Vagina (tissue), 2 donors: ENCODE data around the gene ARHGAP10. TPM values are rescaled to one million over a fixed set of nuclear protein-coding genes. Genes with fewer than 3 reads are reported as not detected.

ENCODE experiments used
- DNase-seq, 2 donors: peaks; one replicate each; pipeline ENCODE4 v3.0.0-alpha.2; 2017; ENCODE audit errors: extremely low spot score in 2 of 2
- H3K27ac ChIP-seq: fragments of 200-600 bp; sonication (generic); one replicate; pipeline ENCODE4 v1.5.1; 2019
- H3K27me3 ChIP-seq: fragments of 200-600 bp; sonication (generic); one replicate; pipeline ENCODE4 v1.5.1; 2019
- H3K36me3 ChIP-seq, 2 donors: fragments of 200-600 bp; sonication (generic); one replicate each; pipeline ENCODE4 v1.5.1; 2017 to 2019
- H3K4me1 ChIP-seq: fragments of 200-600 bp; sonication (generic); one replicate; pipeline ENCODE4 v1.5.1; 2019
- H3K4me3 ChIP-seq, 2 donors: fragments of 200-600 bp; sonication (generic); 1 replicate in 1 of 2; 2 replicates in 1 of 2; pipeline ENCODE4 v1.5.1; 2016 to 2019
- H3K9me3 ChIP-seq: fragments of 200-600 bp; sonication (generic); one replicate; pipeline ENCODE4 v1.5.1; 2019
- POLR2A ChIP-seq, 2 donors: fragments of 450-650 bp; IDR thresholded peaks; one replicate each; pipeline ENCODE4 v1.6.1; 2017; ENCODE audit warnings: antibody characterized with exemption in 2 of 2, mild to moderate bottlenecking in 2 of 2, moderate library complexity in 2 of 2
- POLR2AphosphoS5 ChIP-seq, 2 donors: sonication (generic); formaldehyde crosslinking; IDR thresholded peaks; one replicate each; pipeline ENCODE4 v1.9.0; 2017; ENCODE audit warnings: antibody characterized with exemption in 2 of 2, mild to moderate bottlenecking in 2 of 2, low read depth in 1 of 2; ENCODE audit not compliant: insufficient read depth in 1 of 2
- intact Hi-C: fragments of 100-400 bp; cut with DNase I; formaldehyde crosslinking; loops from one replicate; pipeline ENCODE4 v1.15.1; 2023
- total RNA-seq: library from RNA; depleted of rRNA; stranded (reverse); fragments of >200 nt; gene quantifications from one replicate; pipeline ENCODE4 v1.2.3, GENCODE V29; 2016
- TF ChIP-seq, protein P1 (sequence below), 3 experiments: fragments of 450-650 bp in 2 of 3; fragments of 200-600 bp in 1 of 3; sonication (generic) in 1 of 3; IDR thresholded peaks; one replicate each; pipeline ENCODE4 v1.5.1; 2017 to 2019; ENCODE audit warnings: antibody characterized with exemption in 3 of 3, mild to moderate bottlenecking in 2 of 3, moderate library complexity in 2 of 3

The ARHGAP10 gene
- total RNA-seq, 1 donor from 2014 or later, result 55.5 TPM

DNA sequence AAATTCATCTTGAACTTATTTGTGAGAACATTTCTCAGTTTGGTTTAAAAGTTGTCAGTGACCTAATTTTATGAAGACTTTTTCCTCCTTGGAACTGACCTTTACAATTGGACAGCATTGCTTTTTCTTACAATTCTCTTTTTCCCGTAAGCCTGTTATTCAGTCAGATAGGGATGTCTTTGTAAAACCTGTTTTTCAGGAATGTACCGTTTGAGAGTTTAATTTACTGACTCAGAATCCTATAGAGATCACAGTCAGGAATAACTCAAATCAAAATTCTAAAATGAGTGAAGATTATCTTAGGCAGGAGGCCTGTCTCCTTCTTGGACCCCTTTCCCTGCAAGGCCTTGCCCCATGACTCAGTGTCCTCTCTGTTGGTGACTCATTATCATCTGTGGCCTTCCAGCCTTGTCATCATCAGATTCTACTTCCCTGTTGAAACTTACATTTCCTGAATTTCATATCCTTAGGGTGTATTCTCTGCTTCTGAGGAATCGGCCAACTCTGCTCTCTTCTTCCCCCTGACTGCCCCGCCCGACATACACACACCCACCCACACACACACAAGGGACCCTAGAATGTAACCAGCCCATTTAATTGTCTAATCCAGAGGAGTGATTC is 99.8 kb downstream of the ARHGAP10 start:
- Histone ChIP-seq H3K36me3 (no peaks in the 10 kb centered on the region), H3K27me3 (no peaks in the 10 kb centered on the region), H3K9me3 (no peaks in the 10 kb centered on the region), H3K27ac (peak overlapping the region; percentile 73), H3K4me3 (no peak overlapping the region), H3K4me1 (peaks cover 62% of the 10 kb centered on the region)
- TF ChIP-seq POLR2A (IDR thresholded peaks at IDR 0.05) (no peak), POLR2AphosphoS5 (IDR thresholded peaks at IDR 0.05; ENCODE audit: insufficient read depth in 1 of 2, low read depth in 1 of 2) (peak in 1 of 2 donors; percentile 85)
- TF ChIP-seq, protein P1, sequence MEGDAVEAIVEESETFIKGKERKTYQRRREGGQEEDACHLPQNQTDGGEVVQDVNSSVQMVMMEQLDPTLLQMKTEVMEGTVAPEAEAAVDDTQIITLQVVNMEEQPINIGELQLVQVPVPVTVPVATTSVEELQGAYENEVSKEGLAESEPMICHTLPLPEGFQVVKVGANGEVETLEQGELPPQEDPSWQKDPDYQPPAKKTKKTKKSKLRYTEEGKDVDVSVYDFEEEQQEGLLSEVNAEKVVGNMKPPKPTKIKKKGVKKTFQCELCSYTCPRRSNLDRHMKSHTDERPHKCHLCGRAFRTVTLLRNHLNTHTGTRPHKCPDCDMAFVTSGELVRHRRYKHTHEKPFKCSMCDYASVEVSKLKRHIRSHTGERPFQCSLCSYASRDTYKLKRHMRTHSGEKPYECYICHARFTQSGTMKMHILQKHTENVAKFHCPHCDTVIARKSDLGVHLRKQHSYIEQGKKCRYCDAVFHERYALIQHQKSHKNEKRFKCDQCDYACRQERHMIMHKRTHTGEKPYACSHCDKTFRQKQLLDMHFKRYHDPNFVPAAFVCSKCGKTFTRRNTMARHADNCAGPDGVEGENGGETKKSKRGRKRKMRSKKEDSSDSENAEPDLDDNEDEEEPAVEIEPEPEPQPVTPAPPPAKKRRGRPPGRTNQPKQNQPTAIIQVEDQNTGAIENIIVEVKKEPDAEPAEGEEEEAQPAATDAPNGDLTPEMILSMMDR (IDR thresholded peaks at IDR 0.05), result no peak
- intact Hi-C loops, result no loop called here
- DNase-seq, result no peak

DNA sequence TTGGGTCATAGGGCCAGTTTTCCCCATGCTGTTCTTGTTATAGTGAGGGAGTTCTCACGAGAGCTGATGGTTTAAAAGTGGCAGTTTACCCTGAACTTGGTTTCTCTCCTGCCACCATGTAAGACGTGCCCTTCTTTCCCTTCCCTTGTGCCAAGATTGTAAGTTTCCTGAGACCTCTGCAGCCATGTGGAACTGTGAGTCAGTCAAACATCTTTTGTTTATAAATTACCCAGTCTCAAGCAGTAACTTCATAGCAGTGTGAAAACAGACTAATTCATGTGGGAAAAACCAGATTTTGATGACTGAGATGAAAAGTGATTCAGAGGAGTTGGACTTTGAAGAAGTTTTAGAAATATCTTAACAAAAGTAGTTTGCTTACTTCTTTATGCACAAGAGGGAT is 101.4 kb downstream of the ARHGAP10 start:
- no peak for TF ChIP-seq POLR2A (IDR thresholded peaks at IDR 0.05)
- TF ChIP-seq, protein P1 (IDR thresholded peaks at IDR 0.05), result no peak
- TF ChIP-seq POLR2AphosphoS5 (IDR thresholded peaks at IDR 0.05; ENCODE audit: insufficient read depth in 1 of 2, low read depth in 1 of 2), result no peak
- Histone ChIP-seq H3K36me3 (no peaks in the 10 kb centered on the region), H3K4me3 (no peak overlapping the region), H3K4me1 (peaks cover 57% of the 10 kb centered on the region), H3K9me3 (no peaks in the 10 kb centered on the region), H3K27me3 (no peaks in the 10 kb centered on the region), H3K27ac (peak overlapping the region; percentile 73)
- intact Hi-C loops, result no loop called here
- no peak for DNase-seq

DNA sequence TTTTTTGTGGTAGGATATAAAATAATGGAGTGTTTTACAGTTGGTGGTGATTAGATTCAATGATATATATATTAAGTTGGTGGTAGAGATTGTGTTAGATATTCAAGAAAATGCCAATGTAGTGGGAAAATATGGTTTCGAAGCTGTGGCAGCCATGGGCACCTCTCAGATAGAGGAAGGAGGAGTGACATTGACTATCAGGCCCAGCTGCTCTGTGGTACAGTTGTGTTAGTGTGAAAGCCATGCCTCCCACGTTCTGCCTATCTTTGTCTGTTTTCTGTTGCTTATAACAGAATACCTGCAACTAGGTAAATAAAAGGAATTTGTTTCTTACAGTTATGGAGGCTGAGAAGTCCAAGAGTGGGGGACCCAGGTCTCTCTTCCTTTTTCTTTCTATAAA is 101.9 kb downstream of the ARHGAP10 start:
- peak overlapping the region; percentile 73 for H3K27ac ChIP-seq
- intact Hi-C loops, result no loop called here
- TF ChIP-seq POLR2A (IDR thresholded peaks at IDR 0.05) (no peak), POLR2AphosphoS5 (IDR thresholded peaks at IDR 0.05; ENCODE audit: insufficient read depth in 1 of 2, low read depth in 1 of 2) (no peak)
- TF ChIP-seq, protein P1 (IDR thresholded peaks at IDR 0.05), result no peak

DNA sequence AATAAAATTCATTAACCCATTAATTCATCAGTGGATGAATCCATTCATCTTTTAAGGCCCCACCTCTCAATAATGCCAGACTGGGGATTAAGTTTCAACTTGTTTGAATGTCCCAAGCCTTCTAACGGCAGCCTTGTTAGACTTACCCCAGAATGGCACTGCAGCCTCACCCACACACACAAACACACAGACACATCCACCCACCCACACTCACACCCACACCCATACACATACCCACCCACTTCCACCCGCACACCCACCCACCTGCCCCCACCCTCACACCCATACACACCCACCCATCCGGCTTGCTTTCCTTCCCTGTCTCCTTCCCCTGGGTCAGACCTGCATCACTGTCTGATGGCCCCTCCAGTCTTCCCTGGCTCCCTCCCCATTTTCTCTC is 102.6 kb downstream of the ARHGAP10 start:
- no peaks in the 10 kb centered on the region for H3K36me3 ChIP-seq
- no peaks in the 10 kb centered on the region for H3K9me3 ChIP-seq
- TF ChIP-seq, protein P1 (IDR thresholded peaks at IDR 0.05), result no peak
- TF ChIP-seq POLR2A (IDR thresholded peaks at IDR 0.05) (no peak), POLR2AphosphoS5 (IDR thresholded peaks at IDR 0.05; ENCODE audit: insufficient read depth in 1 of 2, low read depth in 1 of 2) (no peak)
- H3K27ac ChIP-seq, result peak overlapping the region; percentile 73
- intact Hi-C loops, result no loop called here
- H3K4me1 ChIP-seq, result peaks cover 45% of the 10 kb centered on the region
- no peak for DNase-seq
- H3K4me3 ChIP-seq, result no peak overlapping the region
- no peaks in the 10 kb centered on the region for H3K27me3 ChIP-seq

More for the DNA sequence above, 101.9 kb downstream of the ARHGAP10 start:
- H3K36me3 ChIP-seq, result no peaks in the 10 kb centered on the region
- H3K4me3 ChIP-seq, result no peak overlapping the region
- no peak for DNase-seq
- H3K4me1 ChIP-seq, result peaks cover 52% of the 10 kb centered on the region
- no peaks in the 10 kb centered on the region for H3K27me3 ChIP-seq
- H3K9me3 ChIP-seq, result no peaks in the 10 kb centered on the region

DNA sequence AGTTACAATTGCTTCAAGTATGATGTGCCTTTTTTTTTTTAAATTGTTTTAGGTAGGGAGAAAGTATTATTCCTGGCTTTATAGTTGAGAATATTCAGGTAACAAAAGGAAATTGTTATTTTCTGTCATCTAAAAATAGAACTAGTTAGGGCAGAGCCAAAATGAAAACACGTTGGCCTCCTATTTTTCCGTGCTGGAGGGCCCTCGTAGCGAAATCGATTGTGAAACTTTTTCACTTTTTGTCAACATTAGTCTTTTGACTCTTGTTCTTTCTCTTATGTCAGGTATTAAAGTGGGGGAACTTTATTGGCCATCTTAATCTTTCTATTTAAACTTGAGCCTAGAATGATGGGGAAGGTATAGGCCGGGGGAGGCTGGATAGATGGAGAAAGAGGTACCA is 104.9 kb downstream of the ARHGAP10 start:
- intact Hi-C loops, result no loop called here
- Histone ChIP-seq H3K36me3 (no peaks in the 10 kb centered on the region), H3K4me3 (no peak overlapping the region), H3K27me3 (no peaks in the 10 kb centered on the region), H3K4me1 (peaks cover 40% of the 10 kb centered on the region), H3K27ac (peak overlapping the region; percentile 73), H3K9me3 (no peaks in the 10 kb centered on the region)
- no peak for DNase-seq
- TF ChIP-seq, protein P1 (IDR thresholded peaks at IDR 0.05), result no peak
- no peak for TF ChIP-seq POLR2A (IDR thresholded peaks at IDR 0.05)
- no peak for TF ChIP-seq POLR2AphosphoS5 (IDR thresholded peaks at IDR 0.05; ENCODE audit: insufficient read depth in 1 of 2, low read depth in 1 of 2)
